Natural killer cell (primary cell): ENCODE results near the gene LPAR1. TPM values are rescaled to one million over a fixed set of nuclear protein-coding genes. Genes with fewer than 3 reads are reported as not detected.

ENCODE experiments used
- ATAC-seq, 3 donors: fragments of 150-1000 bp in 2 of 3; fragments of 200-7000 bp in 1 of 3; cut with Tn5 transposase; 1 replicate in 1 of 3; 2 replicates in 2 of 3; pipeline ENCODE4 v1.10.0; 2021; ENCODE audit warnings: mild to moderate bottlenecking in 2 of 3, moderate library complexity in 2 of 3
- DNase-seq, 2 donors: peaks; one replicate each; pipeline versions ENCODE4 v3.0.0 to v3.0.0-alpha.2; 2013 to 2021; ENCODE audit warnings: mixed read lengths in 1 of 2
- H3K27ac ChIP-seq: one replicate; pipeline ENCODE4 v1.5.1; 2013; ENCODE audit warnings: mild to moderate bottlenecking, low read length
- H3K27me3 ChIP-seq: one replicate; pipeline ENCODE4 v1.6.1; 2013; ENCODE audit warnings: low read length; ENCODE audit not compliant: control insufficient read depth, insufficient read depth
- H3K36me3 ChIP-seq: one replicate; pipeline ENCODE4 v1.6.1; 2013; ENCODE audit warnings: low read length; ENCODE audit not compliant: control insufficient read depth, insufficient read depth
- H3K4me1 ChIP-seq: one replicate; pipeline ENCODE4 v1.6.1; 2013; ENCODE audit warnings: low read length; ENCODE audit not compliant: control insufficient read depth, insufficient read depth
- H3K4me3 ChIP-seq: one replicate; pipeline ENCODE4 v1.5.1; 2013; ENCODE audit warnings: low read length
- H3K9me3 ChIP-seq: one replicate; pipeline ENCODE4 v1.6.1; 2013; ENCODE audit warnings: low read length; ENCODE audit not compliant: control insufficient read depth, insufficient read depth
- H3K27ac Mint-ChIP-seq, 2 donors: one replicate each; pipeline ENCODE4 v1.8.0; 2022; ENCODE audit warnings: mild to moderate bottlenecking in 2 of 2, mixed read lengths in 2 of 2, moderate library complexity in 1 of 2
- H3K27me3 Mint-ChIP-seq, 2 donors: one replicate each; pipeline ENCODE4 v1.8.0; 2022; ENCODE audit warnings: low read depth in 2 of 2, mixed read lengths in 2 of 2
- H3K36me3 Mint-ChIP-seq: one replicate; pipeline ENCODE4 v1.8.0; 2022; ENCODE audit warnings: mixed read lengths
- H3K4me1 Mint-ChIP-seq, 2 donors: one replicate each; pipeline ENCODE4 v1.8.0; 2022; ENCODE audit warnings: mixed read lengths in 2 of 2
- H3K4me3 Mint-ChIP-seq: one replicate; pipeline ENCODE4 v1.8.0; 2022; ENCODE audit warnings: mild to moderate bottlenecking, moderate library complexity, mixed read lengths
- H3K9me3 Mint-ChIP-seq, 2 donors: one replicate each; pipeline ENCODE4 v1.8.0; 2022; ENCODE audit warnings: mixed read lengths in 2 of 2
- WGBS: methylation state at CpG from one replicate; pipeline ENCODE4 v1.1.7; 2013; ENCODE audit warnings: missing lambda C conversion rate; ENCODE audit not compliant: insufficient coverage; 5-methylcytosine and 5-hydroxymethylcytosine counted together
- intact Hi-C: fragments of 100-400 bp; cut with micrococcal nuclease; formaldehyde crosslinking; loops from one replicate; pipeline ENCODE4 v1.14.2; 2022
- total RNA-seq, 4 donors: library from RNA; stranded (reverse); fragments of 120-200 nt in 1 of 4; gene quantifications; one replicate each; pipeline versions ENCODE4 v1.2.3 to v1.2.4, GENCODE V29; 2013 to 2022
- TF ChIP-seq, protein P1 (sequence below): fragments of 200-600 bp; IDR thresholded peaks from one replicate; pipeline ENCODE4 v1.8.0; 2022; ENCODE audit warnings: antibody characterized with exemption

The LPAR1 gene
- total RNA-seq, 3 donors from 2014 or later (not counting 1 experiment from before 2014, with no cell fraction given) = 0.48 to 0.50 TPM; not detected in 1

GRCh38 chr9:111037356-111037707 lies 938 bp downstream of the LPAR1 start:
- peak overlapping the region; percentile 21 for H3K4me3 ChIP-seq
- WGBS = 11% methylated on average over 13 of the region's 13 CpGs
- ATAC-seq (no peak), DNase-seq (no peak)
- H3K36me3 ChIP-seq = no peaks in the 10 kb centered on the region
- Mint-ChIP-seq H3K4me1 (peaks cover 15% of the 10 kb centered on the region in 2 donors), H3K27ac (no peak overlapping the region), H3K27me3 (peaks cover 24 to 42% of the 10 kb centered on the region in 2 donors), H3K4me3 (peak overlapping the region; percentile 54), H3K36me3 (peaks cover 18% of the 10 kb centered on the region), H3K9me3 (peaks cover 0 to under 1% of the 10 kb centered on the region in 2 donors)
- H3K27ac ChIP-seq = no peak overlapping the region
- TF ChIP-seq, protein P1, sequence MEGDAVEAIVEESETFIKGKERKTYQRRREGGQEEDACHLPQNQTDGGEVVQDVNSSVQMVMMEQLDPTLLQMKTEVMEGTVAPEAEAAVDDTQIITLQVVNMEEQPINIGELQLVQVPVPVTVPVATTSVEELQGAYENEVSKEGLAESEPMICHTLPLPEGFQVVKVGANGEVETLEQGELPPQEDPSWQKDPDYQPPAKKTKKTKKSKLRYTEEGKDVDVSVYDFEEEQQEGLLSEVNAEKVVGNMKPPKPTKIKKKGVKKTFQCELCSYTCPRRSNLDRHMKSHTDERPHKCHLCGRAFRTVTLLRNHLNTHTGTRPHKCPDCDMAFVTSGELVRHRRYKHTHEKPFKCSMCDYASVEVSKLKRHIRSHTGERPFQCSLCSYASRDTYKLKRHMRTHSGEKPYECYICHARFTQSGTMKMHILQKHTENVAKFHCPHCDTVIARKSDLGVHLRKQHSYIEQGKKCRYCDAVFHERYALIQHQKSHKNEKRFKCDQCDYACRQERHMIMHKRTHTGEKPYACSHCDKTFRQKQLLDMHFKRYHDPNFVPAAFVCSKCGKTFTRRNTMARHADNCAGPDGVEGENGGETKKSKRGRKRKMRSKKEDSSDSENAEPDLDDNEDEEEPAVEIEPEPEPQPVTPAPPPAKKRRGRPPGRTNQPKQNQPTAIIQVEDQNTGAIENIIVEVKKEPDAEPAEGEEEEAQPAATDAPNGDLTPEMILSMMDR = no peak
- no peaks in the 10 kb centered on the region for H3K9me3 ChIP-seq
- H3K4me1 ChIP-seq = peaks cover 21% of the 10 kb centered on the region
- peaks cover 9% of the 10 kb centered on the region for H3K27me3 ChIP-seq
- intact Hi-C loops = no loop called here

DNA sequence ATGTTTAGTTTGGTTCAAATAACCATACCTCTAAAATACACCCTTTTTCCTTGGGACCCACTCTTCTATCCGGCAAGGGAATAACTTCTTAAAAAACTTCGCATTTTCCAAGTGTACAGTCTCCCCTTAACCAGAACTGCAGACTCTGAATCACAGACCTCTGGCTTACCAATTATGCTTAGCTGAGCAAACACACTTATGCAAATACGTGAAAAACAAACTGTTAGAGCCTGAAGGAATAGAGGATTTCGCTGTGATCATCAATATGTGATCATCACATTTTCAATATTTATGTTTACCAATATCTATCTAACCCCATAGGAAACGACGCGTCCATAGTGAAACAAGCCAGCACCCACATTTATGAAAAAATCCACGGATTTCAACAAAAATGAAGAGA lies 1.3 kb downstream of the LPAR1 start:
- Mint-ChIP-seq H3K4me3 (peak overlapping the region; percentile 54), H3K27ac (no peak overlapping the region), H3K4me1 (peaks cover 15% of the 10 kb centered on the region in 2 donors), H3K36me3 (peaks cover 18% of the 10 kb centered on the region), H3K27me3 (peaks cover 27 to 45% of the 10 kb centered on the region in 2 donors), H3K9me3 (no peaks in the 10 kb centered on the region)
- Histone ChIP-seq H3K9me3 (no peaks in the 10 kb centered on the region), H3K4me3 (peak overlapping the region; percentile 21), H3K27ac (no peak overlapping the region), H3K4me1 (peaks cover 21% of the 10 kb centered on the region), H3K27me3 (peaks cover 9% of the 10 kb centered on the region), H3K36me3 (no peaks in the 10 kb centered on the region)
- DNase-seq (no peak), ATAC-seq (no peak)
- intact Hi-C loops = no loop called here
- TF ChIP-seq, protein P1 = no peak
- WGBS = 47% methylated on average over 8 of the region's 8 CpGs

- Mint-ChIP-seq H3K27ac (no peak overlapping the region), H3K27me3 (peaks cover 27 to 45% of the 10 kb centered on the region in 2 donors), H3K9me3 (no peaks in the 10 kb centered on the region), H3K4me3 (no peak overlapping the region), H3K36me3 (peaks cover 18% of the 10 kb centered on the region), H3K4me1 (peaks cover 15% of the 10 kb centered on the region in 2 donors)
- Histone ChIP-seq H3K4me1 (peaks cover 21% of the 10 kb centered on the region), H3K4me3 (no peak overlapping the region), H3K27ac (no peak overlapping the region), H3K9me3 (no peaks in the 10 kb centered on the region), H3K36me3 (no peaks in the 10 kb centered on the region), H3K27me3 (peaks cover 9% of the 10 kb centered on the region)
- intact Hi-C loops = no loop called here
- TF ChIP-seq, protein P1 = no peak
- DNase-seq (no peak), ATAC-seq (no peak)
- WGBS = 23% methylated on average over 15 of the region's 15 CpGs
Measured at GRCh38 chr9:111036429-111036789, 1.9 kb downstream of the LPAR1 start.
